ENCODE results near the gene HSFX3. TPM values are rescaled to one million over a fixed set of nuclear protein-coding genes. Genes with fewer than 3 reads are reported as not detected.
"Not testable (repeated sequence)": the region's sequence is repeated elsewhere in the genome, so short reads cannot be mapped to it uniquely, and the experiment has no call there.

Gene HSFX3
- total RNA-seq, 2 donors from 2014 or later = not detected

- DNase-seq (ENCODE audit: low spot score in 2 of 2); H3K27ac Mint-ChIP-seq; H3K36me3 Mint-ChIP-seq; H3K9me3 Mint-ChIP-seq: not testable (repeated sequence)
- peak; percentile 43 to 79 for ATAC-seq
These were observed 1.7 kb upstream of the HSFX3 start for GRCh38 chrX:149551245-149551938.

- H3K27ac Mint-ChIP-seq; H3K9me3 Mint-ChIP-seq; H3K36me3 Mint-ChIP-seq; DNase-seq (ENCODE audit: low spot score in 2 of 2): not testable (repeated sequence)
- peak in 1 of 2 donors; percentile 31 for ATAC-seq
These were observed 730 bp upstream of the HSFX3 start for GRCh38 chrX:149550454-149550853.

GRCh38 chrX:149547782-149548181 lies 1.9 kb downstream of the HSFX3 start:
- H3K27ac Mint-ChIP-seq; DNase-seq (ENCODE audit: low spot score in 2 of 2); ATAC-seq; H3K9me3 Mint-ChIP-seq; H3K36me3 Mint-ChIP-seq: not testable (repeated sequence)

DNA sequence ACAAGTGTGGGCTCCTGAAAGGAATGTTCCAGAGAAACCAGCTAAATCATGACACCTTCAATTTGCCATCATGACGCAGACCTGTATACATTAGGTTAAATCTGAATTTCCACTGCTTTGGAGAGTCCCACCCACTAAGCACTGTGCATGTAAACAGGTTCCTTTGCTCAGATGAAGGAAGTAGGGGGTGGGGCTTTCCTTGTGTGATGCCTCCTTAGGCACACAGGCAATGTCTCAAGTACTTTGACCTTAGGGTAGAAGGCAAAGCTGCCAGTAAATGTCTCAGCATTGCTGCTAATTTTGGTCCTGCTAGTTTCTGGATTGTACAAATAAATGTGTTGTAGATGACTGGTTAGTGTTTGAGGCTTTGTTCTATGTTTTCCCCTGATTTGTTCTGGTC lies 2.8 kb downstream of the HSFX3 start:
- not testable (repeated sequence) for H3K9me3 Mint-ChIP-seq; H3K36me3 Mint-ChIP-seq; H3K27ac Mint-ChIP-seq; ATAC-seq; DNase-seq (ENCODE audit: low spot score in 2 of 2)

DNA sequence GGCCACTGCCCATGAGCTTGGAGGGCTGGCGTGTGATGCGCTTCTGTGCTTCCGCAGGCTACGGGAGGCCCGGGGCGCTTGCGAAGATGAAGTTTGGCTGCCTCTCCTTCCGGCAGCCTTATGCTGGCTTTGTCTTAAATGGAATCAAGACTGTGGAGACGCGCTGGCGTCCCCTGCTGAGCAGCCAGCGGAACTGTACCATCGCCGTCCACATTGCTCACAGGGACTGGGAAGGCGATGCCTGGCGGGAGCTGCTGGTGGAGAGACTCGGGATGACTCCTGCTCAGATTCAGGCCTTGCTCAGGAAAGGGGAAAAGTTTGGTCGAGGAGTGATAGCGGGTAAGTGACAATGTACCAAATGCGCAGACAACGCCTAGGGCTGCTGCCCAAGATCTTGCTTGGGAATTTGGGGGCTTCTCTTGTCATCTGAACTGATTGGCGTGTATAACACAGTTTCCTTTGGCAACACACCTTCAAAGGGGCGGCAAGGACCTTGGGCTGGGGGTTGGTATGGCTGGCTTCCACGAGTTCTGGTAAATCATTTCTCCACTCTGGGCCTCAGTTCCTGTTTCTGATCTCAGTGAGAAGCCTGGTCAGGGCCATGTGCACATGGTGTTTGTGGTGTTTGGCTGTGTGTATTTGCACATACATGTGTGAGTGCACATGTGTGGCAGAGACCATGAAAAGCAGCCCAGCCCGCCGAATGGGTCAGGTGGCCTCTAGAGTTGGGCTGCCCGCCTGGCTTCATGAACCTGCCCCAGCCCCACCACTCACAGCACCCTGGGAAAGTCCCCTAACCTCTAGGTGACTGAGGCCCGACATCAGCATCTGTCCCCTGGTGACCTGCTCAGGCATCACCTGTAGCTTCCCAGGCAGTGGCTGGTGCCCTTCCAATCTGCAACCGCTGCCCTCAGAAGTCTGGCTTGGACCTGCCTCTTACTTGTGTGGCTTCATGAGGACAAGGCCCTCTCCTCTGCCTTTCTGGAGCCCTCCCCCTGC lies 3.9 kb downstream of the HSFX3 start:
- not testable (repeated sequence) for H3K36me3 Mint-ChIP-seq, ATAC-seq, H3K9me3 Mint-ChIP-seq, H3K27ac Mint-ChIP-seq
- peak in 1 of 2 donors; percentile 13 for DNase-seq (ENCODE audit: low spot score in 2 of 2)

GRCh38 chrX:149541521-149542047 lies 8.1 kb downstream of the HSFX3 start:
- Mint-ChIP-seq H3K36me3 (no peaks in the 10 kb centered on the region), H3K27ac (peak overlapping the region; percentile 99)

DNA sequence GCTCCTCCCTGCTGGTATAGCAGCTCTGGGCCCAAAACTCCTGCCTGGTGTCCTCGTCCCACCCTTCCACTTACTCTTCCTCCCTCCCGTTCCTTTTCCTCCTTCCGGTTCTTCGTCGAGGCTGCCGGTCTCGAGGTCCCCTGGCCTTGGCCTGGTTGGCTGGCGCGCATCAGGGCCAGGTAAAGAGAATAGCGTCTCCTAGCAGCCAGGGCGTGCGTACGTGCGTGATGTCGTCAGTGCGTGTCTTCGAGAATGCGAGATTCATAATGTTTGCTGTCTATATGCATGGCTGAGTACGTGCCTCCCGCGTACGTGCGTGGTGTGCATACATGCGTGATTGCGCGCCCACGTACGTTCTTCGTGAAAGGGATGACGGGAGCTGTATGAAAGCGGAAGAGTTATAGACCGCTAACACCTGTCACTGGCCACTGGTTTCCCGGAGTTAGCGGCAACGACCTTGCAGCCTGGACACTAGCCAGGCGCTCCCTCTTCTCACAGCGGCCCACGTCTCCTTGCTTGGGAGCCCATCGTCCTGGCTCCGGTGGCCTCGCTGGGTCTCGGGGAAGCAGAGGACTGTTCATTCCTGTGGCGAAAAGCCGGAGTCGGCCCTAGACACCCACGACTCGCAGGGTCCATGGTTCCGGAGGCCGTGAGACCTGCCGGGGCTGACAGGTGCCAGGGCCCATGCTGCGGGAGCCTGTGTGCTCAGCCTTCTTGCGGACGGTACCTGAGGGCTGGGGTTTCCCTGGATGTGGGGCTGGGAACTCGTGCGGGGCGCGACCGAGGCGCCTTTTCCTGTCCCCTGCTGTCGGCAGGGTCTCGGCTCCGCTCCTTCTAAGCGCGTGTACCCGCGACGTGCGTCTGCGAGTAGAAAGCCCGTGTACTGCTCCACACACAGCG lies 8.9 kb downstream of the HSFX3 start, which contains the start of gene EOLA1:
Gene EOLA1, plus strand, starts transcription at position 392 of the 900 bp plus-strand sequence. CDS start 4,619 bp downstream, outside the sequence.
- peak; percentile 83 to 84 for ATAC-seq
- Mint-ChIP-seq H3K36me3 (no peaks in the 10 kb centered on the region), H3K9me3 (no peaks in the 10 kb centered on the region), H3K27ac (peak within 1 kb of the TSS; percentile 99)
- peak; percentile 70 to 88 for DNase-seq (ENCODE audit: low spot score in 2 of 2)

More at GRCh38 chrX:149541521-149542047, 8.1 kb downstream of the HSFX3 start:
- ATAC-seq = no peak
- no peak for DNase-seq (ENCODE audit: low spot score in 2 of 2)
- no peaks in the 10 kb centered on the region for H3K9me3 Mint-ChIP-seq

DNA sequence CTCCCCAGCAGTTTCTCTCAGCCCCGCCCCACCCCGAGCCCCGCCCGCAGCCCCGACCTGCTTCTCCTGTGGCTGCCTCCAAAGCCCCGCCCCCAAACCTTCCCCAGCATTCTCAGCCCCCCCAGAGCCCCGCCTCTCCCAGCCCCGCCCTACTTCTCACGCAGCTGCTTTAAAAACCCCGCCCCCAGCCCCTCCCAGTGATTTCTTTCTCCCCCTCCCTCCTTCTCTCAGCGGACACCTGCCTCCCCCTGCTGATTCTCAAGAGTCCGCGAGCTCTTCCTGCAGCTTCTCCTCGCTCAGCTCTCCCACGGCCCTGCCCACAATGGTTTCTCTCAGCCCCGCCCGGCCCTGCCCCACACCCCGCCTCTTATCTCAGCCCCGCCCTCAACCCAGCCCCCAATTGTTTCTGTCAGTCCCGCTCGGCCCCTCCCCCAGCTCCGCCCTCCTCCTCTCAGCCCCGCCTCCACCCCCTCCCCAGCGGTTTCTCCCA lies 9.5 kb downstream of the HSFX3 start:
- peak overlapping the region; percentile 99 for H3K27ac Mint-ChIP-seq
- peak in 1 of 2 donors; percentile 76 for DNase-seq (ENCODE audit: low spot score in 2 of 2)
- peak; percentile 50 to 61 for ATAC-seq
- no peaks in the 10 kb centered on the region for H3K36me3 Mint-ChIP-seq
- H3K9me3 Mint-ChIP-seq = no peaks in the 10 kb centered on the region

GRCh38 chrX:149539283-149540130 lies 10.2 kb downstream of the HSFX3 start:
- Mint-ChIP-seq H3K36me3 (no peaks in the 10 kb centered on the region), H3K27ac (peak overlapping the region; percentile 97 to 99), H3K9me3 (no peaks in the 10 kb centered on the region)
- ATAC-seq (peak; percentile 51 to 64), DNase-seq (ENCODE audit: low spot score in 2 of 2) (peak; percentile 72 to 82)

GRCh38 chrX:149537474-149537873 lies 12.2 kb downstream of the HSFX3 start:
- not testable (repeated sequence) for H3K27ac Mint-ChIP-seq; DNase-seq (ENCODE audit: low spot score in 2 of 2); H3K36me3 Mint-ChIP-seq; ATAC-seq; H3K9me3 Mint-ChIP-seq

GRCh38 chrX:149534926-149535602 lies 14.7 kb downstream of the HSFX3 start:
- DNase-seq (ENCODE audit: low spot score in 2 of 2); H3K9me3 Mint-ChIP-seq; ATAC-seq; H3K36me3 Mint-ChIP-seq: not testable (repeated sequence)
- H3K27ac Mint-ChIP-seq = peak overlapping the region; percentile 27 to 60

DNA sequence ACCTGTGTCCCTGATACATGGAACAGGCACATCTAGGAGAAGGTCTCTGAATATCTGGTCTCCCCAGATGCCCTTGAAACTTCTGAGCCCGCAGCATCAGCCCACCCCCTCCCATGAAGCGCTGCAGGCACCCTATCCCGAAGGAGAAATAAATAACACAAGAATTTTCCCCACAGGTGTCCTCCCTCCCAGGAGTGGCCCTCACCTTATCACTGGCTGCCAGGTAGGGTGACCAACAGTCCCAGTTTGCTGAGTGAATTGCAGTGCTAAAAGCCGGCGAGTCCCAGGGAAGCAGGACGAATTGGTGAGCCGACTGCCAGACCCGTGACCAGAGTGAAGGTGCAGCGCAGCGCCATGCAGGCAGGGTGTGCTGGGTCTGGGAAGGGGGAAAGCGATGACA lies 15.7 kb downstream of the HSFX3 start:
- H3K27ac Mint-ChIP-seq; H3K36me3 Mint-ChIP-seq; H3K9me3 Mint-ChIP-seq; ATAC-seq; DNase-seq (ENCODE audit: low spot score in 2 of 2): not testable (repeated sequence)

DNA sequence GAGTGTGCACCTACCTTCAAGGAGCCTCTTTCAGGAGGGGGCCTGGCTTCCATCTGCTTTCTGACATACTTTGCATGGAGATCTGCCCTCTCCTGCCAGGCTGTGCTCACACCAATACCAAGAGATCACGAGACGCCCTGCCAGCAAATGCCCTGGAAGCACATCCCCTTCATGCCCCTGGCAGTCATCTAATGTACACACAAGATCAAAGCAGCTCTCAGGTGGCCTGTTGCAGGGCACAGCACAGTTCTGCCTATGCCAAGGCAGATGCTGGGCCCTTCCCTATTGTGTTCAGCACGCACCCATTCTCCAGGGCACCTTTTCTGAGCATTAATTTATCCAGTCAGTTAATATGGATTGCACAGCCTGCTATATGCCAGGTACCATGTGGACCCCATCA lies 16.9 kb downstream of the HSFX3 start:
- not testable (repeated sequence) for H3K36me3 Mint-ChIP-seq; H3K9me3 Mint-ChIP-seq; ATAC-seq; DNase-seq (ENCODE audit: low spot score in 2 of 2); H3K27ac Mint-ChIP-seq

GRCh38 chrX:149531599-149531998 lies 18.1 kb downstream of the HSFX3 start:
- ATAC-seq = peak; percentile 36 to 72
- H3K36me3 Mint-ChIP-seq = no peaks in the 10 kb centered on the region
- DNase-seq (ENCODE audit: low spot score in 2 of 2) = no peak
- H3K9me3 Mint-ChIP-seq = no peaks in the 10 kb centered on the region
- H3K27ac Mint-ChIP-seq = peak overlapping the region in 1 of 2 donors; percentile 95

- Mint-ChIP-seq H3K36me3 (no peaks in the 10 kb centered on the region), H3K9me3 (no peaks in the 10 kb centered on the region), H3K27ac (no peak overlapping the region)
- DNase-seq (ENCODE audit: low spot score in 2 of 2) (no peak), ATAC-seq (no peak)
These were observed 21.3 kb downstream of the HSFX3 start for GRCh38 chrX:149528381-149528780.
